Activated CD8-positive, alpha-beta memory T cell treated with anti-CD3 and anti-CD28 coated beads for 48 hours (primary cell): ENCODE results near the gene ADGRB3.
"Not testable (repeated sequence)": the region's sequence is repeated elsewhere in the genome, so short reads cannot be mapped to it uniquely, and the experiment has no call there.

Experiments used
- DNase-seq, 3 experiments: peaks; one replicate each; pipeline ENCODE4 v3.0.0-alpha.2; 2020; ENCODE audit warnings: low read depth in 2 of 3, low spot score in 2 of 3

ADGRB3 gene

DNA sequence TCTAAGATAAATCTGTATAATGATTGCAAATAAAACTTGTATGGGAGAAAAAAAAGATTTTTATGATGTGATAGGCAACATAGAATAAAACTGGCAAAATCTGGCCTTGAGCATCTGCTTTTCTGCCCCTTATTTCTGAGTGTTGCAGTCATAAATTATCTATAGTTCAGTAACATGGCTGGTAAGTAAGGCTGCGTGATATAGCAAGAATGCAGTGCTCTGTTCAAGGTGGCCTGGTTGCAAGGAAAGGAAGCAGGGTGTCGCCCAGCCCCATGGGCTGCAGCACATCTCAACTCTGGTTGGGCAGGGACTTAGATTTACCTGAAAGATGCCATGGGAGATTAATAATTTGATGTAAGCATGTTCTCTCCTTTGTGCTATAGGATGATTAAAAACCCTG lies 582.3 kb downstream of the ADGRB3 start:
- no peak for DNase-seq

DNA sequence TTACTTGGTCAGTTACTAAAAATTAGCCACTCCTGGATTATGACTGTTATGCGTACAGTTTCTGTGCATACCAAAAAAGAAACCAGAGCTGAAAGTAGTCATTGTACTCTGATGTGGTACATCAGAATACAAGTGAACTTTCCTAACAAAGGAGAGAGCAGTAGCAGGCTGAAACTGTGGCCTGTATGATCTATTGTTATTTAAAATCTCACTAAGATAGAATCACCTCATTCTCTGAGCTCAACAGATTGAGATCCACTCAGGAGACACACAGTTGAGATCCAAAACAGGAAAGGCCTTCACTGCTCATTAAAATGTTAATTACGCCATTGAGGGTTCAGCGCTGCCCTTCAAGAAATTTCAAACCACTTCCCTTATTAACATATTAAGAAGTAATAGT lies 585.3 kb downstream of the ADGRB3 start:
- DNase-seq = no peak

DNA sequence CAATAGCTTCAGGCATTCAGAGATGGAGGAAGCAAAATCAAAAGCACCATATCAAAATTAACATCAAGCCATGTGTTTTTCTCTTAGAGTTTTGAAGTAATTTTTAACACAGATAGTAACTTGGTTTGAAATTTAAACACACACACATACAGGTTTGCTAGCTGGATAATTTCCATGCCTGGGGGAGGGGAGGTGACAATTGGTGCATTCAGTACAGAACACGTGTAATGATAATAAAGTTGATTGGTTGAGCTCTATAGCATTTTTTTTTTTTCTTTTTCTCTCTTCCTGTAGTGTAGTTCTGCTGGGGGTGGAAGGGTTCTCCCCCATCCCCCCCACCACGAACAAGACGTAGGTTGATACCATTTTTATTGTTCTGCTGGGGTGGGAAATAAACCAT lies 596.9 kb downstream of the ADGRB3 start:
- no peak for DNase-seq

DNA sequence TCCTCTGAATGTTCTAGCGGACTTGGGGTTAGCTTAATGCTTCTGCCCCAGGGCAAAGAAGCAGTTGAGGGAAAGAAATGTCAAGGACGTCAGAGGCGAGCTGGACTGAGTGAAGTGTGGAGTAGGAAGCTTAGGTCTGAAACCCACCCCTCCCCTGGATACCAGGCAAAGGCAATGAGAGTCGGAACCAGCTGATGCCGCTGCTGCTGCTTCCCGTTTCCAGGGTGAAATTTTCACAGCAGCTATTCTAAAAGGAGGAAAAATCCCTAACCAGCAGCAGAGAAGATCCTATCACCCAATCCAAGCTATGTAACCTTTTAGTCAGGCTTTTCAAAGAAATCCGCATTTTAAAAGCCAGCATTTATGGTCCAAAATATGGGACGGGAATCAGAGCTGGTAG lies 597.4 kb downstream of the ADGRB3 start:
- DNase-seq = no peak

DNA sequence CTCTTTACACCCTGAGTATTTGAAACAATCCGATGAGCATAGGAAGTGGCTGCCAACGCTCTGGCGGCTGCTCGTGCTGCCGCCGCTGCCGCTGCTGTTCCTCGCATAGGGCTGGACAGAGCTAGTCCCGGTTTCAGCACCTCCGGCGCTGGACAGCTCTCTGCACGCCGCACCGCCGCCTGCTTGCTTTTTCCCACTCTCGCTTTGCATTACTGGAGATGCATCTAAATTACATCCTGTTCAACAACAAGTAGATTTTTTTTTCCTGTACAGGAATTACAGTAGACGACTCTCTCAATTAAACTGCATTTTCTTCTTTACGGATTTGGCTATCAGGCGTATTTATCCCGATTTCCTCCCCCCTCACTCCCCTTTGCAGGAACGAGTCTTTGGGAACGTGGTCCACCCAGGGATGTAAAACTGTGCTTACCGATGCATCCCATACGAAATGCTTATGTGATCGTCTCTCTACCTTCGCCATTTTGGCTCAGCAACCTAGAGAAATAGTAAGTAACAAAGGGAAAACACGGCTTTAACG lies 597.9 kb downstream of the ADGRB3 start:
- peak; percentile 0 to 6 (median 2) for DNase-seq

DNA sequence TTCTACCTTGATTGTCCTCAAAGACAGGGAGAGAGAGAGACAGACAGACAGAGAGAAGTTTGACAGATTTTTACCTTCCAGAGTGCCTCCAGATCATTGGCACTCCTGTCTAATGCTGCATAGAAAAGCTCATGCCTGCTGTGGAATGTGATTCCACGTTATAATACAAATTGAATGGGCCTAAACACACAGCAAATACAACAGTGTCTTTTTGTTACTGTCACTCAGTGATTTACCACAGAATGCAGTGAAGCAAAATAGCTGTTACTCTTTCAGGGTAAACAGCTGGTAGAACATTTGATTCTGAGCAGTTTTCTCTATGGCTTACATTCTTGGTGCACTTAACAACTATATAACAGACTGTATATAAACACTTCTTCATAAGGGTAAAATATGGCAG lies 603.0 kb downstream of the ADGRB3 start:
- DNase-seq = no peak

DNA sequence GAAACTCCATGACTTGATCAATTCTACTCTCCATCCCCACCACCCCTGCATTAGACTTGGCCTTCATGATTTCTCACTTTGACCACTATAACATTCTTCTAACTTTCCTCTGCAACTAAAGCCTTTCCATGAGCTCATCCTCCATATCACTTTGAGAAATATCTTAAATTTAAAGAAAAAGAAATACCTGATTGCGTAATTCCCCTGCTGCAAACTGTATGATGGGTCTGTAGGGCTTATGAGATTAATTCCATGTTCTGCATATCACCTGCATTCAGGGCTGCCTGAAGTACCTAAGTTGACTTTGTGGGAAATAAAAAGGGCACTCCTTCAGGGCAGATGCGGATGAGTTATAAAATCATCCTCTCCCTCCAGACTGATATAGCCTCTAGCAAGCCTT lies 611.9 kb downstream of the ADGRB3 start:
- DNase-seq = no peak

DNA sequence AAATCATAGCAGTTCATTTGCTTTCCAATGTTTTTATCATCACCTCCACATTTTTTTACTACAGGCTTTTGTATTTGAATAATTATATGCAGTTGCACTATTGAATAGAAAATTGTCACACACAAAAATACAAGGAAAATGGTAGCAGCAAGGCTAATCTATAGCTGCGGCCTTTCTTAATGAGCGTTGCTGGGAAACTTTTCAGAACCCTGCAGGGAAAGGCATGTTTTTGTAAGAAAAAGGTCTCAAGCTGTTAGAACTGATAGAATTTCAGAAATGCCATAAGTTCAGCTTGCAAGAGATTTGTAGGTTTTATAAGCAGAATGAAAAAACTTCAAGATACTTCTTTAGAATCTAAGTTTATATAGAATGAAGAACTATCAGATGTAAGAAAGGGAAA lies 625.9 kb downstream of the ADGRB3 start:
- no peak for DNase-seq

DNA sequence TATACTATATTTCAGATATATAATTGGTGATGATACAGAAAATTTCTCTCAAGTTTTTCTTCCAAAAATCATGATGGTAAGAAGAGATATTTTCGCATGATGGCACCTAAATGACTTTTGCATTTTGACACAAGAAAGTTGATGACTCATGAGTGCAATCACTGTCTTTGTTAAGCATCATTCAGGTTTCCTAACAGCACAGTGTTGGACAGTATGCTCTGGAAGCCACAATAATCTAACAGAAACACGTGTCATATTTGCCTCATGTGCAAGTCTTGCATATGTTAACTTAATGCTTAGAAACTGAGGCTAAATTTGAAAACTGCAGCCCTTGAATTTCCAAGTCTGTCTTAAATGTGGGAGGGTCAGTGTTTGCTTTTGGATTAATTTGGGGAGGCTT lies 628.2 kb downstream of the ADGRB3 start:
- DNase-seq = no peak

DNA sequence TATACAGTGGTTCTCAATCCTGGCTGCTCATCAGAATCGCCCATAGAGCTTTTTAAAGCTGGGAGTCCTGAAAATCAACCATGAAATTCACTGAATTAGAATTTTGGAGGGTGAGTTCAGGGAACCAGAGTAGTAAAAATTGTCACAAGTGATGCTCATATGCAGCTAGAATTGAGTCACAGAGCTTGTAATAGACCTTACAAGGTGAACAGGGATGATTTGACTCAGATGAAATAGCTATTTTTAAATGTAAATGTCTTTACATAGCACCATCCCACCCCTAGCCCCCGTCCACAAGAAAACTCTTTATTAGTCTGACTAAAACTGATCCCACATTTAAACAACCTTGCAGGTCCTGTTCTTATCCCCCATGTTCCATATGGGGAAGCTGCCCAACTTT lies 630.0 kb downstream of the ADGRB3 start:
- no peak for DNase-seq

DNA sequence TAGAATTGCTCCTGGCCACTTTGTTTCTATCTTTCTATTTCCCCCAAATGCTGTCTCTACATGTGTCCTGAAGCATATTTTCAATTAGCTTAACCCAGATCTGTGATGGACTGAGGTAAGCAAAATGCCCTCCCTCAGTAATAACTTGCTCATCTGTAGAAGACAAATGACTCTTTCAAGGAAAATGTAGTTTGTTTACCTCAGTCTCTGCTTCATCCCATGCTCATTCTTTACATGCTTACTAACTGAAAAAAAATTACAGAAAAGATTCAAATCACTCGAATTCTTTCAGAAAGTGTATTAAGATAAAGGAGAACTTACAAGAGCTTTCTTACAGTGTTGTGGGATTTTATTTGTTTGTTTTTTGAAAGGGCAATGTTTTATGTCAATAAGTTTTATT lies 630.6 kb downstream of the ADGRB3 start:
- no peak for DNase-seq

DNA sequence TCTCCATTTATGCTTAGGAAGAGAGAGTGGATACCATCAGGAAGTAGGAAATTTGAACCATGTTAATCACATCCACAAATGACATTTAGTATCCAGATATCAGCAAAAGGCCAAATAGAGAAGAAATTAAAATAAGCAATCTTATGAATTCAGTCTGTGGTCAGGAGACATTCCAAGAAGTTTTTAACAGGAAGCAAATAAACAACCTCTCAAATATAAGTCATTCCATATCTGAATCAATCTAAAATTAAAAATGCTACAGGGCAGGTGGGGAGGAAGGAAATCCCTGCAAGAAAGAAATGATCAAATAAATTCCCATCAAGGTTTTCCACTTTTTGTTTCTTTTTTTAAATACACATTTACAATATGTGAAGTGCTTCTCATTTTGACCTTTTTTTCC lies 641.1 kb downstream of the ADGRB3 start:
- DNase-seq = no peak

DNA sequence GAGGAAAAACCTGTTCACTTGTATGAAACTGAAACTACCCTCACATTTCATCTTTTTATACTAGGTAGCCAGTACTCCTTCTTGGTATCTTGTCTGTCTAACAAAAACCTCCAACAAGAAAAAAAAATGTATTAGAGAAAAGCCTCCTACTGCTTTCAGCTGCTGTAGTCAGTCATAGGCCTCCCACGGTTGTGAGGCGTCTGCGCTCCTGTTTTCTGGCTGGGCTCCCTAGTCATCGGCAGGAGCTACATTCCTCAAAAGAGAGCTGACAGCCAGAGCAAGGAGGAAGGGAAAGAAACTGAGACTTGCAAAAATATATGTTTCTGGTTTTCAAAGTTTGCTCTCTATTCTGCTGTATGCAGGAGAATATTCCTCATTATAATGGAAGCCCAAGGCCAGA lies 644.7 kb downstream of the ADGRB3 start:
- no peak for DNase-seq

DNA sequence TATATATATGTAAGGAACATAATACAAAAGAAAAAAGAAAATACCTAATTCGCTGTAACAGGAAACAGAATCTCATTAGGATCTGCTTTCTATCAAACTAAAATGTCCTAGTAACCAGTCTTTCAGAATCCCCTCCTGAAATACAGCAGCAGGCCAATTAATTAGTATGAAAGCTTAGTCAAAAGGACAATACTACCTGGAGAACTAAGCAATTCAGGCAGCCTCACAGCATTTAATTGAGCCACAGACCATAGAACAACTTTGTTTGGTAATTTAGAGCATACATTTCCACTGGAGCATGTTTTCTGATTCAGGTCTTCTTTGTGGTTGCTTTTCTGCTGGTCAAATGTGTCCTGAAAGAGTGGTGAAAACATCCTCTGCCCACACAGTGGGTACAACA lies 645.8 kb downstream of the ADGRB3 start:
- DNase-seq = no peak

DNA sequence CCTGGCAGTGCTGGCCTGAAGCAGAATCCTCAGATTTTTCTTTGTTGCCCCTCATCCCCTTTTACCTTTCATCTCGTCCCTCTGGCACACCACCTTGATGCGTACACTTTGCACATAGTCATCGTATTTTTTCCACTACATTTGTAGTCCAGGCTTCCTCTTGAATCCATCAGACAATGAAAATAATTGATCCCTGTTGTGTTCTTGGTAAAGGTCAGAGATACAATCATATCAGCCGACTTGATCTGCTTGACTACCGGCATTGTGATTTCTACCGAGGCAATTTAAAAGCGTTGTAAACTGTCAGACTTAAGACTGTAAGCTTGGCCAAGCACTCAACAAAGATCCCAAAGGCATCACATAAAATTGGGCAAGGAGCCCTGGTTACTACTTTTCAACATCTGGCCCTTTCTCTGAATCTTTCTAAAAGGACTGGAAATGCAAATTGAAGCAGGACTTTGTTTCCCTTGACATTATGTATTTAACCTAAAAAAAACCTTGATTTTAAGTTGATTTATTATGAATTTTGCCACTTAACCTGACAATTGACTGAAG lies 649.2 kb downstream of the ADGRB3 start:
- no peak for DNase-seq

DNA sequence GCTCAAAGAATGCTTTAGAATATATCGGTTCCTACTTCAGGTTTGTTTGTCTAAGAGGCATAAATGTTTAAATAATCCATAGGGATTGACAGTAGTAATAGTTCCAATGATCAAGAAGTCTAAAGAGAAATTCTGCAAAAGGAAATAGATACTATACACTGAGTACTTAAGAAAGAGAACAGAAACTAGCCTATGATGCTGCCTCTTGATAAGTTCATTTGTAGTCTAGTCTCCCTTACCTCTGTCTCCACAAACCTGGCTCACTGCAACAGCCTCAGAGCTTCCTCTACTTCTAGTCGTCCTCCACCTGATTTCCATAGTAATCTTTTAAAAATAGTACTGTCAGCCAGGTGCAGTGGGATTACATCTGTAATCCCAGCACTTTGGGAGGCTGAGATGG lies 650.0 kb downstream of the ADGRB3 start:
- DNase-seq = no peak

DNA sequence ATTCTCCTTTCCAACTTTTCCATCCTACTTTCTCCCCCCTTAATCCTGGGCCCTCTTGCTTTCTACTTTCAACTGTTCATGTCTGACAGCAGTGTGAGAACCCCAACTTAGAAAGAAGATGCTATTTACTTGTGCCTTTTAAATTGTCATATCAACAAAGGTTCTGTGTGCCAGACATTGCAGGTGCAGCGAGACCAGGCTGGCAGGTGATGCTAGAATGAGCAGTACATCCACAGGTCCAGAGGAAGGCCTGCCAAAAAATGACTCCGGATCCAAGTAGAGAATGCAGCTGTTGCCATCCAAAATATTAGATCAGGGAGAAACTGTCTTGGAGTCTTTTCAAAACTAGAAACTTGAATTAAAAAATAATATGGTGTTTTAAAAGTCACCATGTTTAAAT lies 651.2 kb downstream of the ADGRB3 start:
- DNase-seq = no peak

DNA sequence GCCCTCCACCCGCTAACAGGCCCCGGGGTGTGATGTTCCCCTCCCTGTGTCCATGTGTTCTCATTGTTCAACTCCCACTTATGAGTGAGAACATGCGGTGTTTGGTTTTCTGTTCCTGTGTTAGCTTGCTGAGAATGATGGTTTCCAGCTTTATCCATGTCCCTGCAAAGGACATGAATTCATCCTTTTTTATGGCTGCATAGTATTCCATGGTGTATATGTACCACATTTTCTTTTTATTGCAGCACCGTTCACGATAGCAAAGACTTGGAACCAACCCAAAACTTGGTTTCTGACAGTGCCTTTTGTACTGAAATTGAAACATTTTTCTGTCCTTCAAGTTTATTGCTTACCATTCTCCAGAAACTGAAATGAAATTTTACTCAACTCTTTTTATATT lies 653.1 kb downstream of the ADGRB3 start:
- not testable (repeated sequence) for DNase-seq

DNA sequence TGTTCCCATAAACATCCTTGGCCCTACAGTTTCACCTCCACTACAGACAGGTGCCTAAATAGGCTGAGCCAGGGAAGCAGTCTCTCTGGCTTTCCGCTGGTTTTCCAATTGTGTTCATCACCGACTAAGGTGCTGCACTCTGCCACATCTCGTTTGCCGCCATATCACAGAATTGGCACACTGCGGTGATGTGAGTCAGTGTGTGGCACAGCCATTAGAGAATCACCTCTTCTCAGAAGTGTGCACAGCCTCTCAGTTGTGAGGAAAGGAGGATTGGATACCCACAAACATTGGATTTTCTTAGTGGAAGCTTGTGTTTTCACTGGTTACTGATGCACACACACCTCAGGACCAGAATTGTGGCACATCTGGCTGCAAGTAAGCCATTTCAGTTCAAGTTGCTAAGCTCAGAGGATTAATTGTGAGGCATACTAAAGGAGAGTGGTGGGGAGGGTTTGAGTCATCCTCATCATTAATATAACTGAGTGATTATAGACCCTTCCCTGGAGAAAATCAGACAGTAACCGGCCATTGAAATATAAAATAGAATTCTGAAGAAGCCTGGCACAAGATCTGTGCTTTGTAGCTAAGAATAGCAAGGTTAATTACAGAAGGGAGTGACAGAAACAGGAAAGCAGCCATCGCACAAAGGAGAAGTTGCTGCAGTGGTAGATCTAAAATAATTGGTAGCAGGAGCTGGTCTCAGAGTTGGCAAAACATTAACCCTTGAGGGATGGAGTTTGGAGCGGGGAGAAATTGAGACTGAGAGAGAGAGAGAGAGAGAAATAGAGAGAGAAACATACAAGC lies 654.8 kb downstream of the ADGRB3 start:
- no peak for DNase-seq

DNA sequence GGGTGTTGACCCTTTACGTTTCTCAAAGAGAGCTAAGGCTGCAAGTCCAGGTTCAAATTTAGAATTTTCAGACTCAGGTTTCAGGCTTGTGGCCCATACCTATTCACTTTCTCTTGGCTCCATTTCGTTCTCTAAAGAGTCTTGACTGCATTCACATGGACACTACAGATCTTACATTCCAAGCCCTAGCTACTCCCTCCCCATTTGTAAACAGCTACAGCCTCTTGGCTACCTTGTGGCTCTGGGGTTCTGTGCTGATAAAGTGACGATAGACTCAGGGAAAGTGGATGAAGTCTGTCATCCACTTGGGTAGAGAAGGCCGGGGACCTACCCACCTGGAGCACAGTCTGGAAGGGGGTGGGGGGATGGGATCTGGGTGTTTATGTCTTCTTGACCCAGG lies 658.4 kb downstream of the ADGRB3 start:
- DNase-seq = no peak

DNA sequence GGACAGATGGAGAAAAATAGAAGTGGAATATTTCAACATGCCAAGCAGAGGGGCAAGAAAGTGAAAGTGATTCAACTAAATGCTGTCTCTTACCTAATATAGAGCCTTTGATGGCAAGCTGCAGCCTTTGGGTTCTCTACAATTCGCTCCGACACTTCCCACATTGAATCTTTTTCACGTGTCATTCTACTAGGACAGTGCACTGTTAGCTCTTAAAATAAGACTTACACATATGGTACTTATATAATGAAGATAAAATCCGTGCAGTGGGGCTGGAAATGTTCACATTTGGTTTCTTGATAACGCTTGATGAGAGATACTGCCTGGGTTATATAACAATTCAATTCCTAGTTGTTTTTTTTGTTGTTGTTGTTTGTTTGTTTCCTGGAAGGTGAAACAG lies 659.3 kb downstream of the ADGRB3 start:
- DNase-seq = no peak

DNA sequence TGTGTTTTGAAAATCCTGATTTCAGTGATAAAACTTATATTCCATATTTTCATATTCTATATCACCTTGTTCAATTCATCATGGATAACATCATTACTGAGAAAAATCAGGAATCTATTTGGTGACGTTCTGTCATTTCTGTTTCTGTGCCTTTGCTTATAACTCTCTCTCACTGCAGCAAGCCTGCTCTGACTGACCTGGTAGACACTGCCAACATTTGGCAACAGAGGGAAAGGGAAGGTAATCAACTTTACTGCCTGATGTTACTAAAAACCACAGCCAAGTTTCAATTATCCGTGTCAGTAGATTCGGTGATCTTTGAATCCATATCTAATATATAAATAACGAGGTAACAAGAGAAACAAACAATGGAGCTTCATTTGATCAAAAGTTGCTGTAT lies 659.8 kb downstream of the ADGRB3 start:
- DNase-seq = no peak

DNA sequence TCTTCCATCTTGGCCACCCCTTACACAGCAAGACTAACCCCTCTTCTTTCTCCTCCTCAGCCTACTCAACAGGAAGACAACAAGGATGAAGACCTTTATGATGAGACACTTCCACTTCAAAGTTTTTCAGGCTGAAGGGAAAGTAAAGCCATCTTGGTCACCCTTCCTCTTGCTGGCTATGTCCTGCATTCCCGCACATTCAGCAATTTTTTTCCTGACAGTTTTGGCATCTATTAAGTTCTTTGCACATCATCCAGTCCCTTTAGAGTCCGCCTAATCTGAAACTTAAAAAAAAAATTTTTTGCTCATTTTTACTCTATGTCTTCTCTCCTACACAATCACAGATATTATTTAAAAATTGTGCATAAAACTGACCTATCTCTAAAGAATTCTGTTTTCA lies 668.3 kb downstream of the ADGRB3 start:
- no peak for DNase-seq
